ENCODE results near the gene CCIN.

The CCIN gene

GRCh38 chr9:36193023-36193422 is 23.8 kb downstream of the CCIN start:
- no peak for DNase-seq

- no peak for DNase-seq
Measured at GRCh38 chr9:36194326-36195000, 25.3 kb downstream of the CCIN start.

- DNase-seq = no peak
Measured at GRCh38 chr9:36204906-36205547, 35.8 kb downstream of the CCIN start.

- DNase-seq = no peak
Measured at GRCh38 chr9:36207016-36207415, 37.8 kb downstream of the CCIN start.

GRCh38 chr9:36207546-36208012 is 38.4 kb downstream of the CCIN start:
- no peak for DNase-seq

GRCh38 chr9:36208521-36209253 is 39.5 kb downstream of the CCIN start:
- no peak for DNase-seq

GRCh38 chr9:36210722-36211121 is 41.5 kb downstream of the CCIN start:
- no peak for DNase-seq

- DNase-seq = no peak
Measured at GRCh38 chr9:36211510-36211909, 42.3 kb downstream of the CCIN start.

- DNase-seq = no peak
Measured at GRCh38 chr9:36213387-36213786, 44.2 kb downstream of the CCIN start.

- no peak for DNase-seq
Measured at GRCh38 chr9:36213989-36214388, 44.8 kb downstream of the CCIN start.

GRCh38 chr9:36214571-36214970 is 45.4 kb downstream of the CCIN start:
- no peak for DNase-seq

- no peak for DNase-seq
Measured at GRCh38 chr9:36217256-36217968, 48.2 kb downstream of the CCIN start.

- no peak for DNase-seq
Measured at GRCh38 chr9:36218011-36218410, 48.8 kb downstream of the CCIN start.

- no peak for DNase-seq
Measured at GRCh38 chr9:36218411-36218901, 49.3 kb downstream of the CCIN start.

Measured in activated CD8-positive, alpha-beta memory T cell treated with anti-CD3 and anti-CD28 coated beads, Interleukin-2, amount 50 U/mL, for 4 hours (primary cell).